Measurements from ENCODE around the gene EHD1.

EHD1 gene

GRCh38 chr11:64803846-64804345 is 74.5 kb downstream of the EHD1 start:
- TF ChIP-seq, protein P1, sequence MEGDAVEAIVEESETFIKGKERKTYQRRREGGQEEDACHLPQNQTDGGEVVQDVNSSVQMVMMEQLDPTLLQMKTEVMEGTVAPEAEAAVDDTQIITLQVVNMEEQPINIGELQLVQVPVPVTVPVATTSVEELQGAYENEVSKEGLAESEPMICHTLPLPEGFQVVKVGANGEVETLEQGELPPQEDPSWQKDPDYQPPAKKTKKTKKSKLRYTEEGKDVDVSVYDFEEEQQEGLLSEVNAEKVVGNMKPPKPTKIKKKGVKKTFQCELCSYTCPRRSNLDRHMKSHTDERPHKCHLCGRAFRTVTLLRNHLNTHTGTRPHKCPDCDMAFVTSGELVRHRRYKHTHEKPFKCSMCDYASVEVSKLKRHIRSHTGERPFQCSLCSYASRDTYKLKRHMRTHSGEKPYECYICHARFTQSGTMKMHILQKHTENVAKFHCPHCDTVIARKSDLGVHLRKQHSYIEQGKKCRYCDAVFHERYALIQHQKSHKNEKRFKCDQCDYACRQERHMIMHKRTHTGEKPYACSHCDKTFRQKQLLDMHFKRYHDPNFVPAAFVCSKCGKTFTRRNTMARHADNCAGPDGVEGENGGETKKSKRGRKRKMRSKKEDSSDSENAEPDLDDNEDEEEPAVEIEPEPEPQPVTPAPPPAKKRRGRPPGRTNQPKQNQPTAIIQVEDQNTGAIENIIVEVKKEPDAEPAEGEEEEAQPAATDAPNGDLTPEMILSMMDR (IDR thresholded peaks at IDR 0.05; ENCODE audit: control extremely low read depth, extremely low read depth, low read depth, missing control alignments), result no peak
- POLR2A ChIA-PET, result no interaction called here
- DNase-seq (ENCODE audit: extremely low spot score), result no peak
- CTCF ChIA-PET, result interaction anchor here (1.1 to 8.5 kb wide), 4 partner anchors 17 to 84 kb away, joined by 3 to 49 read pairs (median 6); no protein-coding TSS in a partner anchor

GRCh38 chr11:64803158-64803845 is 75.1 kb downstream of the EHD1 start, which contains the start of gene MAP4K2:
TSS of gene MAP4K2 (minus strand) at chr11:64803214. CDS start at chr11:64803149, 65 bp downstream.
- DNase-seq (ENCODE audit: extremely low spot score), result peak; percentile 98
- CTCF ChIA-PET, result interaction anchor here (0.9 to 8.5 kb wide), 6 partner anchors 10 to 211 kb away, joined by 3 to 49 read pairs (median 4); partner anchors contain the start of gene ARL2
- TF ChIP-seq, protein P1 (IDR thresholded peaks at IDR 0.05; ENCODE audit: control extremely low read depth, extremely low read depth, low read depth, missing control alignments), result peak; percentile 20
- POLR2A ChIA-PET, result interaction anchor here (0.9 kb wide), 1 partner anchor 66 kb away, joined by 4 read pairs; no protein-coding TSS in a partner anchor

- TF ChIP-seq, protein P1 (IDR thresholded peaks at IDR 0.05; ENCODE audit: control extremely low read depth, extremely low read depth, low read depth, missing control alignments), result no peak
- POLR2A ChIA-PET, result interaction anchor here (0.6 to 0.9 kb wide), 3 partner anchors 63 to 71 kb away, joined by 3 to 8 read pairs (median 4); no protein-coding TSS in a partner anchor
- CTCF ChIA-PET, result interaction anchor here (0.9 to 8.5 kb wide), 6 partner anchors 9 to 527 kb away, joined by 3 to 49 read pairs (median 4); partner anchors contain the start of gene ARL2
- DNase-seq (ENCODE audit: extremely low spot score), result peak; percentile 45
These were observed 75.9 kb downstream of the EHD1 start for GRCh38 chr11:64802370-64803157.

All from GM10248 (cell line).